ENCODE data around the gene SEPTIN8.
"Not testable (repeated sequence)": the region's sequence is repeated elsewhere in the genome, so short reads cannot be mapped to it uniquely, and the experiment has no call there.

The SEPTIN8 gene

DNA sequence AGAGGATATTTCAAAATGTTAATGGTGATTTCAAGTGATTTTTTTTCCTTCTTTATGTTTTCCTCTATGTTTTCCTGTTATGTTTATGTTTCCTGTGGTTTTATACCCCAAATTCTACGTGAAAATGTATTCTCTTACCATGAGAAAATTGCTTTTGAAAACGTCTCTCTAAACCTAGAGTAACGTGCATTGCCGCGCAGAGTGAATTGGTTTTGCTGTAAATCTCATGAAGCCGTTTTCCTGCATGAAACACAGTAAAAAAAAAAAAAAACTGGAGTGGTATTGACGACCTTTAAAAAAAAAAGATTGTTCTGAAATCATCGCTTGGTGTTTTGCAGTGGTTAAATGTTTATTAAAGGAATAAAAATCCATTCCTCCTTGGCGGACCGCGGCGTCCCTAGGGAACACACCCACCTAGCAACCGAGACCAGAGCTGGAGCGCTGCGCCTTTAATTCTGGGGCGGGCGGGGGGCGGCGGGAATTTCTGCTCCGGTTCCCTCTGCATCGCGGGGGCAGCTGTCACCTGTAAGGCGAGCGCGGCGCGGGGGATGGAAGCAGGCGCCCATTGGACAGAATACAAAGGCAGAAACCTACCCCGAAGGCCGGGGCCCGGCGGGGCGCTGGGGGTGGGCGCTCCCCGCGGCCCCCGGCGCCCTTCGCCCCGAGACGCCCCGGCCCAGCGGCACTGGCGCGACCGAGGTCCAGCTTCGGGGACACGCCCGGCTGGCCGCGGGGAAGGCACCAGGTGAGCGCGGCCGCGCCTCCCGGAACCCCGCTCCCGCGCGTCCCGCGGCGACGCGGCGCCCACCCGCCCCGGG, 36.0 kb upstream of the SEPTIN8 start, which contains the start of gene SOWAHA:
TSS of gene SOWAHA (plus strand) at position 522 of the 818 bp plus-strand sequence. CDS start 320 bp downstream, outside the sequence.
- DNase-seq (ENCODE audit: low read depth) = no peak

DNA sequence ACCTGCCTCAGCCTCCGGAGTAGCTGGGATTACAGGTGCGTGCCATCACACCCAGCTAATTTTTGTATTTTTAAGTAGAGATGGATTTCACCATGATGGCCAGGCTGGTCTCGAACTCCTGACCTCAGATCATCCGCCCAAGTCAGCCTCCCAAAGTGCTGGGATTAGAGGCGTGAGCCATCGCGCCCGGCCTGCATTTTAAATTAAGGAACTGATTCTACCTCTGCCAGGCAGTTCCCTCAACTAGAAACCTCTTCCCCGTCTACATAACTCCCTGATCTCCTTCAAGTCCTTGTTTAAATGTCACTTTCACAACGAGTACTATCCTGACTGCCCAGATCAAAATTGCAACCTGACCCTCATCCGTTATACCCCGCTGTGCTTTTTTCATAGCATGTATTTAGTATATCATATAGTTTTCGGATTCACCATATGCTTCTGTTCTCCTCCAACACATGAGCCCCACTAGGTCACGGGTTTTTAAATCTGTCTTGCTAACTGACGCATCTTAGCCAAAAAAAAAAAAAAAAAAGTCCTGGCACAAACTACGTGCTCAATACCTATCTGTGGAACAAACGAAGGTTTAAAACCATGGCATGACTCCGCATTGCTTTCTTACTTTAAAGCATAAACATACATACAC, 35.2 kb upstream of the SEPTIN8 start:
- DNase-seq (ENCODE audit: low read depth) = no peak

GRCh38 chr5:132810605-132811004, 33.6 kb upstream of the SEPTIN8 start:
- DNase-seq (ENCODE audit: low read depth) = no peak

- no peak for DNase-seq (ENCODE audit: low read depth)
Observed at GRCh38 chr5:132808866-132809265, 31.8 kb upstream of the SEPTIN8 start.

GRCh38 chr5:132808448-132808847, 31.4 kb upstream of the SEPTIN8 start:
- no peak for DNase-seq (ENCODE audit: low read depth)

DNA sequence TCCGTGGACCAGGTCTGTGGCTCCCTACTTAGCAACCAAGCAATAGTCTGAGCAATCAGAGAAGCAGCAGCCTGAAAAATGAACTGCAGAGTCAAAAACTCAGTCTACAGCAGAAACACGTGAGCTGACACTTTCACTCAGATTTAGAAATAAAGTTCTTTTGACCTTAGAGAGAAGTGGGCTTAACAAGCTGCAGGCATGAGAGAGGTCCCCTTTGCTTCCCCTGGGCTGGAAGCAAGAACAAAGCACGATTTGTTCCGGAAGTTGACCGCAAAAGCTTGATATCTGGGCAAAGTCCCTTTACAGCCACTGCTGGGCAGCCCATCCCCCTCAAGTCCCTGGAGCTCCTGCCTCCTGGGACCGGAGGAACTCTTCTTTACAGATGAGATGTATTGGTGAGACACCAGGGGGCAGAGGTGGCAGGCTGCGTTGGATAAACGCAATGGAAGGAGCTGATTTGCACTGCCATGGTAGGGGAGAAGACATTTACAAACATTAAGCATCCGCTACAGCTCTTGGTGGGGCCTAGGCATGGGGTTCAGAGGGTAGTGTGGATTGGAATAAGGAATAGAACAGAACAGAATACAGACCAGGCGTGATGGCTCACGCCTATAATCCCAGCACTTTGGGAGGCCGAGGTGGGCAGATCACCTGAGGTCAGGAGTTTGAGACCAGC, 30.3 kb upstream of the SEPTIN8 start:
- no peak for DNase-seq (ENCODE audit: low read depth)

GRCh38 chr5:132806804-132807162, 29.7 kb upstream of the SEPTIN8 start:
- DNase-seq (ENCODE audit: low read depth) = not testable (repeated sequence)

- not testable (repeated sequence) for DNase-seq (ENCODE audit: low read depth)
Observed at GRCh38 chr5:132805872-132806271, 28.8 kb upstream of the SEPTIN8 start.

GRCh38 chr5:132804219-132804618, 27.2 kb upstream of the SEPTIN8 start:
- DNase-seq (ENCODE audit: low read depth) = not testable (repeated sequence)

GRCh38 chr5:132802685-132803066, 25.6 kb upstream of the SEPTIN8 start:
- DNase-seq (ENCODE audit: low read depth) = not testable (repeated sequence)

DNA sequence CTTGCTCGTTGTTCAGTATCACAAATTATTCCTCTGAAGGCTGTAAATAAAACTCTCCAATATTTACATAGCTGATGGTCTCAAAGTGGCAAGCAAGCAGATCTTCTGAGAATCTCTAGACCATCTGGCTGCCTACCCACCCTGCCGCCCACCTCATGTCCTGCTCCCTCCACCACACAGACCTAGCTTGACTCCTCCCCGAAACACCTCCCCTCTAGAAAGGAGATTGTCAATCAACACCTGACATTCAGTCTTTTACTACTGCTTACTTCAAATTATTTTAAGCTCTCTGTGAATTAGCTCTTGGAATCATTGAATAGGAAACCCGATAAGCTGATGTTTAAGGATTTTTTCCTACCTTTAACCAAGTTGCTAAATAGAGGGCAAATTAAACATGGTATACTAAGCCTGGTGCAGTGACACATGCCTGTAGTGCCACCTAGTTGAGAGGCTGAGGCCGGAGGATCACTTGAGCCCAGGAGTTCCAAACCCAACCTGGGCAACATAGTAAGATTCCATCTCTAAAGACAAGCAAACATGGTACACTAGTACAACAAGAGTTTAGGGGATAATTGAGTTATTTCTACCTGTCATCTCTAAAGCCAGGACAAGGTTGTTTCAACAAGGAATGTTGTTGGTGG, 25.1 kb upstream of the SEPTIN8 start:
- no peak for DNase-seq (ENCODE audit: low read depth)

DNA sequence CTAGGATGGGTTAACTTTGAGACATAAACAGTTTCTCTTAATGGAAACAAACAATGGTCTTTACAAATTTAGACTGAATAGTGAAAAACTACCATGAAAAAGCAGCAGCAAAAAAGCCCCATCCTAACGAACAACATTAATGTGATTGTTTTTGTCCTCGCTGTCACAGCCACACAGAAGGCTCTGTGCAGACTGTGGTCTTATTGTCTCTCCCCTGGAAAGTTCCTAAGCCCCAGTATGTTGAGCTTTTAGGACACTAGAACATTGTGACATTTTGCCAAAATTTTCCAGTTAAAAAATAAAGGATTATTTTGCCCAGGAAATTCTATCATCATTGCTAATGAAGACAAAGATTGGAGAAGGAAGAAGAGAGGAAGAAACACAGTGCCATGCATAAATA, 23.5 kb upstream of the SEPTIN8 start:
- no peak for DNase-seq (ENCODE audit: low read depth)

DNA sequence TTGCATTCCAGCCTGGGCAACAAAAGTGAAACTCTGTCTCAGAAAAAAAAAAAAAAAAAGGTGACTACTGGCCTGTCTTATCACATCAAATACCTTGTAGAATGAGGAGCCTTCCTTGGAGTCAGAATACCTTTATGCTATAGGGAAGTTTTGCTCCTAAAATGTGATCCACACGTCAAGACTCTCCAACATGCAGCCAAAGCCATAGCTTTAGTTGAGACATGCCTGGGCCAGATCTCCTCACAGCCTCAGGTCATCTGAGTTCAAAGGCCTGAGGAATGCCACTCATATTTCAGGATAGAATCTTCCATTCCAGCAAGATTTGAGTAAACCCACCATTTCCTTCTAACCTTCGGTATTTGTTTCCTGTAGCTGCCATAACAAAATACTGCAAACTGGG, 22.4 kb upstream of the SEPTIN8 start:
- DNase-seq (ENCODE audit: low read depth) = no peak

GRCh38 chr5:132797651-132798050, 20.6 kb upstream of the SEPTIN8 start:
- no peak for DNase-seq (ENCODE audit: low read depth)

DNA sequence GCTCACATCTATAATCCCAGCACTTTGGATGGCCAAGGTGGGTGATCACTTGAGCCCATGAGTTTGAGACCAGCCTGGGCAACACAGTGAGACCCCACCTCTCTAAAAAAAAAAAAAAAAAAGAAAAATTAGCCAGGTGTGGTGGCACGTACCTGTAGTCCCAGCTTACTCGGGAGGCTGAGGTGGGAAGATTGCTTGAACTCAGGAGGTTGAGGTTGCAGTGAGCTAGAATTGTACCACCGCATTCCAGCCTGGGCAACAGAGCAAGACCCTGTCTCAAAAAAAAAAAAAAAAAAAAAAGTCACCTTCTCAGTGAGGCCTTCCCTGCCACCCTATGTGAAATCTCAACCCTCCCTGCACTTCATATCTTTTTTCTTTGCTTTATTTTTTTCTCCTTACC, 14.0 kb upstream of the SEPTIN8 start:
- no peak for DNase-seq (ENCODE audit: low read depth)

GRCh38 chr5:132790201-132790865, 13.3 kb upstream of the SEPTIN8 start:
- no peak for DNase-seq (ENCODE audit: low read depth)

DNA sequence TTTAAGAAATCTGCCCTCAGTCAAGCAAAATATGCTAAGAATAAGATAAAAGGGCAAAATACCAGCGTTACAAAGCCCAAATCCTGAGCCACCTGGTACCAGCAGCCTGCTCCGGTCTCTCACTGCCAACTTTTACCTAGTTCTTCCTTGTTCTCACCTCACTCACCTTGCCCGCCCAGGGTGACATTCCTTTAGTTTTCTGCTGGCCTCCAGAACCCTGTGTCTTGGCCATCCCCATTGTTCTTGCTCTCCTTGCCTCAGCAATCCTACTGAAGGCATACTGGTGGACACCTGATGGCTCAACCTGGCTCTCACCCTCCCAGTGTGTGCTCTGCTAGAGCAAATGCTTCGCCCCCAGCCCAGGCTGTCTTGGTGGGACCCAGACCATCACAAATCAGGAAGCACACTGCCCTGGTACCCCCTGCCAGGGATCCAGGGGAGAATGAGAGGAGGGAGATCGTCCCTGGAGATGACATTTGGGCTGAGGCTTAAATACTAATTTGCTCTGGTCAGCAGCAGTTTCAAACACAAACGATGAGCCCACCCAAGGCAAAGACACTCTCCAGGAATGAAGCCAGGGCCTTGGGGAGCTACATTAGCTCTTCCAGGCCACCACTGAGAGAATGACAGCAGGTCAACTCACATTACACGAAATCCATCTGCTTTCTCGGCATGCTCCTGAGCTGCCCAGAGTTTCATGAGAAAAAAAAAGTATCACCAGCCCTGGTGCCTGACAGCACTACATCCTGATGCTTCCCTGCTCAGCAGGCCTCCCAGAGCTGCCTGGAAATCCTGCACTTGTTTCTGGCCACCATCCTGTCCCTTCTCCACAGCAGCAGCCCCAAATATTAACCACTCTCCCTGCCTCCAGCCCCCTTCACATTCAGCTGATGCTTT, 12.2 kb upstream of the SEPTIN8 start:
- DNase-seq (ENCODE audit: low read depth) = no peak

DNA sequence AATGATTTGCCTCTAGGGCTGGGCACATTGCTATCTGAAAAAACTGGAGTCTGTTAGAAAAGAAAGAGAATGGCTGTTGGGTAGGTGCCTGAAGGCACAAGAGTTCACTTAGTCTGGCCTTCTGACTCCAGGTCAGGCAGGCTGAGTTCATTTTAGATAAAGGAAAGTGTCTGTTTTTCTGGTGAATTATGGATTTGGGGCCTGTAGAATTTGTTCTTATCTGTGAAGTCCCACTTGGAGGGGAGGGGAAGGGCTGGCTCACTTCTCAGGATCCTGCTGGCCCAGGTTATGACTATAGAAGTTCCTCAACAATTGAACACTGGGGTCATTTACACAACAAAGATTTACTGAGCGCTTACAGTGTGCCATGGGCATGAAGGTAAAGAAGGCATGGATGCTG, 11.5 kb upstream of the SEPTIN8 start:
- DNase-seq (ENCODE audit: low read depth) = no peak

DNA sequence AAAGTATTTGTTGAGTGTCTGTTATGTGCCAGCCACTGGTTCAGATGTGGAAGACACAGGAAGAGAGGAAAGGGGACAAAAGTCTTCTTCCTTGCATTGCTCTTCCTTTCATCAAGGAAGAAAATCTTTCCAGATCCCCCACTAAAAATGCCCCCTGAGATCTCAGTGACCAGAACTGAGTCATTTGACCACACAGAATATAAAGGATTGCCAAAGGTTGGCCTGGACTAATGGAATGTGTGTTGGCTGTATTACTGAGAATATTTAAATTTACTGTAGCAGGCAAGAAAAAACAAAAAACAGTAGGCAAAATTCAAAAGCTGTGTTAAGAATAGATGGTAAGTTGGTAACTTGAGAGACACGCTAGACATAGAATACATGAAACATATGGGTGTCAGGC, 10.0 kb upstream of the SEPTIN8 start:
- no peak for DNase-seq (ENCODE audit: low read depth)

- DNase-seq (ENCODE audit: low read depth) = no peak
Observed at GRCh38 chr5:132785864-132786263, 8.8 kb upstream of the SEPTIN8 start.

DNA sequence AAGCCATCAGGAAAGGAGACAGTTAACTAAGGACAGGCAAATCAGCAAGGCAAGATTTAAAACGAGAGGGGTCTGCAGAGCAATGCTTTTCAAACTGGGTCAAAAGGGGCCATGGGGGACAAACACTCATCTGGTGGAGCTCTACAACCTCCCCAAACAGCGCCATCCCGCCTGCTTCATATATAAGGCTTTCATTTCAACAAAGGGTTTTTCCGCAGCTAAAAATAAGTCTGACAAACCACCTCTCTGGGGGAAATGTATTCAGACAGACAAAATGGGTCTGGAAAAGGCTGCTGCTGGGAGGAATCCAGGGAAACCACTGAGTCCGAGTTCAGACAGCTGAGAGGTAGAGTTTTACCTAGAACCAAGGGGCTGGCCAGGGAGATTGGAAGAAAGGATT, 8.3 kb upstream of the SEPTIN8 start:
- no peak for DNase-seq (ENCODE audit: low read depth)
